Right ventricle myocardium inferior (tissue), 1 donor: ENCODE measurements around the gene TMEM60. TPM values are rescaled to one million over a fixed set of nuclear protein-coding genes. Genes with fewer than 3 reads are reported as not detected.
"Not testable (repeated sequence)": the region's sequence is repeated elsewhere in the genome, so short reads cannot be mapped to it uniquely, and the experiment has no call there.

Source experiments
- ATAC-seq: fragments of 200-7000 bp; cut with Tn5 transposase; one replicate; pipeline ENCODE4 v1.9.1; 2020; ENCODE audit warnings: mild to moderate bottlenecking, moderate library complexity
- DNase-seq: peaks from one replicate; pipeline ENCODE4 v3.0.0; 2021; ENCODE audit errors: missing footprints
- intact Hi-C: fragments of 100-400 bp; cut with DNase I; formaldehyde crosslinking; loops from one replicate; pipeline ENCODE4 v1.11.0; 2022
- total RNA-seq: library from RNA; stranded (reverse); fragmentation: NEBNext Ultra II Directional; extraction: Animal tissue kit (Norgen Biotek cat#: 25700); gene quantifications from one replicate; pipeline ENCODE4 v1.2.1, GENCODE V29; 2021
- donor health status: DM: no; HTN: yes; CAD: no; lungs with severe emphysema.

The TMEM60 gene
- total RNA-seq, 1 donor from 2014 or later = 8.0 TPM

DNA sequence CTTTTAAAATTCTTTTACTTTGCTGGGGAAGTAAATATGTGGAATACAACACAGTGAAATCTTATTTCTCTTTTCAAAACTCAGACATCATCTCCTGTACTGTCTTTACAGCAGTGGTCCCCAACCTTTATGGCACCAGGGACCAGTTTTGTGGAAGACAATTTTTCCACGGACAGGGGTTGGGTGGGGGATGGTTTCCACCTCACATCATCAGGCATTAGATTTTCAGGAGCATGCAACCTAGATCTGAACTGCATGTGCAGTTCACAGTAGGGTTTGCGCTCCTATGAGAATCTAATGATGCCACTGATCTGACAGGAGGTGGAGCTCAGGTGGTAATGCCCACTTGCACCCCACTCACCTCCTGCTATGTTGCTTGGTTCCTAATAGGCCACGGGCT, 12.2 kb downstream of the TMEM60 start:
- intact Hi-C loops = no loop called here
- ATAC-seq = no peak
- no peak for DNase-seq

DNA sequence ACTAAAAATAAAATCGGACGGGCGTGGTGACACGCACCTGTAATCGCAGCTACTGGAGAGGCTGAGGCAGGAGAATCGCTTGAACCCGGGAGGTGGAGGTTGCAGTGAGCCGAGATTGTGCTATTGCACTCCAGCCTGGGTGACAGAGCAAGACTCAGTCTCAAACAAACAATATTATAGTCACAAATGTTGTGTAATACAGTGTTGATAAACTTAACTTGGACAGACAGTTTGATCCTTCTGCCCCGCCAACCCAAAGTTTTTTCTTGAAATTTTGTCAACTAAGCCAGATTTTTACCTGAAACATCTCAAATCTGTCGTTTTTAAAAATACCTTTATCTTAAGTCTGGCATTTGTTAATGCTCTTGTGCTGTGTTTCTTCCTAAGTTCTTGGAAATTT, 13.8 kb downstream of the TMEM60 start:
- ATAC-seq, intact Hi-C loops, DNase-seq: not testable (repeated sequence)

DNA sequence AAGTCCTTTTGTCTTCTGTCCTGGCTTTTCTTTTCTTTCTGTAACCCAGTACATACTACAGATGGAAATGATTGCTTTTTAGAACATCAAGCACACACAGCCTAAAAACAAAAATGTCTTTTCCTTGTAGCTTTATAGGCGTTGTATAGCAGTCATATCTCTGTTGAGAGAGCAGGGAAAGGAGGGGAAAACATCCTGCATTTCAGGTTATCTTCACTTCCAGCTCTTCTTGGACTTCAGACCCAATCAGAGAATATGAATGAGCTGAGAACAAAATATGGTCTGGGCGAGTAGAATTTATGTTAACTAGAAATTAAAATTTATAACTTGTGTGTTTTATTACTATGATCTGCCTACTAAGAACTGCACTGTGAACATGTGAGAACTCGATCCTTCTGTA, 14.7 kb downstream of the TMEM60 start:
- DNase-seq (no peak), ATAC-seq (no peak)
- intact Hi-C loops = no loop called here

DNA sequence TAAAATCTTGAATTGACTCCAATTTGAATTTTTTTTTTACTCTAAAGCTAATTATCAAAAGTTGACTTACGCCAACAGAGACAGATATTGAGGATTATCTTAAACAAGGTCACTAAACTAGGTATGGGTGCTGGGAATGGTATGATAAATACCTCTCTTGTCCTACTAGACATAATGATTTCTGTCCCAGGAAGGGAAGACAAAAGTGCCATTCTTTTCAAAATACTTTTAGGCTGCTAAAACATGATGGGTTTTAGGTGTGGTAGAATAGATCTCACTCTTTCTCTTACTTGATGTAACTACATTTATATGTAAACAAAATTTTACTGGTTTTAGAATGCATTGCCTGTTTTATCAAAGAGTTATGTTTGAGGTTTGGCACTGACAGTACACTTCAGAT, 15.1 kb downstream of the TMEM60 start:
- intact Hi-C loops = no loop called here
- no peak for ATAC-seq
- DNase-seq = no peak

DNA sequence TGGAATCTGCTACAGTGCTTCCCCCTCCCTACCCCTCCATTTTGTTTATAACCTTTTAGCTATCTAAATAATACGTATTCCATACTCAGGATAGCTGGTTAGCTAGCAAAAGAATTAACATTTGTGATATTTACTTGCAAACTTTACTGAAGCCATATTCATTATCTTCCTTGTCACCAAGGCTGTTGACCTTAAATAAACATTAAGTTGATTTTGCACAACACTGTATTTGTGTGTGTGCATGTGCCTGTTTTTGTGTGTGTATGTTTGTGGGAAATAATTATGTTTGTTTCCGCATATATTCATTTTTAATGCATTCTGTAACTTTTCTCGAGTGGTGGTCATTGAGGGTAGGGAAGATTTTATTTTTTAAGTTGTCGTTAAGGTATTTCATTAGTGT, 15.9 kb downstream of the TMEM60 start:
- ATAC-seq = no peak
- intact Hi-C loops = no loop called here

DNA sequence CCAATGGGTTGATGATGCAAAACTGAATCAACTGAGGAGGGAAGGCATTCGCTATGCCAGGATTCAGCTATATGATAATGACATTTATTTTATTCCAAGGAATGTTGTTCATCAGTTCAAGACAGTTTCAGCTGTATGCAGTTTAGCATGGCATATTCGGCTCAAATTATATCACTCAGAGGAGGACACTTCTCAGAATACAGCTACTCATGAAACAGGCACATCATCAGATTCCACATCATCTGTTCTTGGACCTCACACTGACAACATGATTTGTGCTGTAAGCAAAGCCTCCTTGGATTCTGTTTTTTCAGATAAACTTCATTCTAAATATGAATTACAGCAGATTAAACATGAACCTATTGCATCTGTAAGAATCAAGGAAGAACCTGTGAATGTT, 19.7 kb downstream of the TMEM60 start:
- intact Hi-C loops = no loop called here
- no peak for ATAC-seq
- DNase-seq = no peak

More for the DNA sequence above, 15.9 kb downstream of the TMEM60 start:
- no peak for DNase-seq

DNA sequence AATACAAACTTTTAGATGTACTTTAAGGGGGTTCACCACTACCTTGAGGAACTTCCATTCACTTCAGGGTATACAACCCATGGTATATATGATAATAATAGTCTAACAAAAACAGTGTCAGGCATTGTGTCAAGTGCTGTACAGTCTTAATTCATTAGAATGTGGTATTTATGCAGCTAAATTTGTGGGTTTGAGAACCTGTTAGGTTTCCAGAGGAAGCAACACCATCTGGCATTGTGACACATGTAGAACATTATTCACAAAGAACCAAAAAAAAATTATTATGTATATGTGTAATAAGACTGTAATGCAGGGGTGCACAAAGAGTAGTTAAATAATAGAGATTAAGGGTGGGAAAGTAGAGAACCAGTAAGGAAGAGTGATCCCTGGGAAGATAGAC, 26.3 kb downstream of the TMEM60 start:
- ATAC-seq = no peak
- no peak for DNase-seq
- intact Hi-C loops = no loop called here

DNA sequence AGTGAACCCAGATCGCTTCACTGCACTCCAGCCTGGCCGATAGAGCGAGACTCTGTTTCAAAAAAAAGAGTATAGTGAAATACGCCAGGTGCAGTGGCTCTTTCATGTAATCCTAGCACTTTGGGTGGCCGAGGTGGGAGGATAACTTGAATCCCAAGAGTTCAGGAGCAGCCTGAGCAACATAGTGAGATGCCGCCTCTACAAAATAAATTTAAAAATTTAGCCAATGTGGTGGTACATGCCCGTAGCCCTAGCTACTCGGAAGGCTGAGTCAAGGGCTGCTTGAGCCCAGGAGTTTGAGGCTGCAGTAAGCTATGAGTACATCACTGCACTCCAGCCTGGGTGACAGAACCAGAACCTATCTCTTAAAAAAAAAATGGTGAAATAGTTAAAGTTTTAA, 27.9 kb downstream of the TMEM60 start:
- intact Hi-C loops = no loop called here
- ATAC-seq (no peak), DNase-seq (no peak)

DNA sequence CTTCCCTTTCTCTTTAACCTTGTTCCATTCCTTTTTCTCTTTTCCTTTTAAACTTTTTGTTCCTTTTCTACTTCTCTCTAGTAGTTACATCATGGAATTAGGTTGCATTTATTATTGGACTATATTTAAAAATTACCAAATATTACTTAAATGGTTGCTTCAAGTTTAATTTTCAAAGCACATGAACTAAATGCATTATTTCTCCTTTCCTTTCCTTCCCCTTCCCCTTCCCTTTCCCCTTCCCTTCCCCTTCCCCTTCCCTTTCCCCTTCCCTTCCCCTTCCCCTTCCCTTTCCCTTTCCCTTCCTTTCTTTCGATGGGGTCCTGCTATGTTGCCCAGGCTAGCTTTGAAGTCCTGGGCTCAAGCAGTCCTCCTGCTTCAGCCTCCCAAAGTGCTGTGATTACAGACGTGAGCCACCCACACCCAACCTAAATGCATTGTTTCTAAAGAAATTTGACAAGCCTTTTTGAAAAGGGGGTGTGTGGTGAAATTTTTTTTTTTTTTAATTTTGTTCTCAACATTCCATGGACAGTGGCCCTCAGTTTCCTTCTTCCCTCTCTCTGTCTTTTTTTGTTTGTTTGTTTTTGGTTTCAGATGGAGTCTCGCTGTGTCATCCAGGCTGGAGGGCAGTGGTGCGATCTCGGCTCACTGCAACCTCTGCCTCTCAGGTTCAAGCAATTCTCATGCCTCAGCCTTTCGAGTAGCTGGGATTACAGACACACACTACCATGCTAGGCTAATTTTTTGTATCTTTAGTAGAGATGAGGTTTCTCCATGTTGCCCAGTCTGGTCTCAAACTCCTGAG, 31.2 kb downstream of the TMEM60 start:
- intact Hi-C loops = no loop called here
- DNase-seq = no peak
- ATAC-seq = no peak

DNA sequence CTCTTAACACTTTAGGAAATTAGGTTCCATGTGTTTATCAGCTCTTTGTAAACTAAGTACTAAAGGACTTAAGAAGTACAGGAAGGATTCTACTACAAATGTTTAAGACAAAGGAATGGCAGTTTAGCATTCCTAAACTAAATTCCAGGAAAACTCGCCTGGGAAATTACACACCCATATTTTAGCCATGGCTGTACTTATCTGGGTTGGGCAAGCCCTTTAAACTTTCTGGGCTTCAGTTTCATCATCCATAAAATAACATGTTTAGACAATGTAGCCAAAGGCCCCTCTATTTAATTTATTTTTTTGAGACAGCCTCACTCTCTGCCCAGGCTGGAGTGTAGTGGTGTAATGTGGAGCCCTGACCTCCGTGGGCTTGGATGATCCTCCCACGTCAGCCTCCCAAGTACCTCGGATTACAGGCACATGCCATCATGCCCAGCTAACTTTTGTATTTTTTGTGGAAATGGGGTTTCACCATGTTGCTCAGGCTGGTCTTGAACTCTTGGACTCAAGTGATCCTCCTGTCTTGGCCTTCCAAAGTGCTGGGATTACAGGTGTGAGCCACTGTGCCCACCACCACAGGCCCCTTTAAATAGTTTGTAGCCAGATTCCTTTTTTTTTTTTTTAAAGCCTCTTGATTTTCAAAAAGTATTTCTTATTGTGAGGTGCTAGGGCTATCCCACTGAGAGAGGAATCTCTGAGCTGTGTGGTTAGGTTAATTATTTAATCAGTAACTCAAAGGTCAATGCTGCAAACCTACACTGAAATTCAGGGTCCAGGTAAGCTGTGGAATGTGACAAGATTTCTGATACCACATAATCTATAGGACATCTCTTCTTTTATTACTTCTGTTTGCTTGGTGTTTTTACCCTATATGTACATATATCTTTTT, 32.1 kb downstream of the TMEM60 start:
- DNase-seq (no peak), ATAC-seq (no peak)
- intact Hi-C loops = no loop called here

DNA sequence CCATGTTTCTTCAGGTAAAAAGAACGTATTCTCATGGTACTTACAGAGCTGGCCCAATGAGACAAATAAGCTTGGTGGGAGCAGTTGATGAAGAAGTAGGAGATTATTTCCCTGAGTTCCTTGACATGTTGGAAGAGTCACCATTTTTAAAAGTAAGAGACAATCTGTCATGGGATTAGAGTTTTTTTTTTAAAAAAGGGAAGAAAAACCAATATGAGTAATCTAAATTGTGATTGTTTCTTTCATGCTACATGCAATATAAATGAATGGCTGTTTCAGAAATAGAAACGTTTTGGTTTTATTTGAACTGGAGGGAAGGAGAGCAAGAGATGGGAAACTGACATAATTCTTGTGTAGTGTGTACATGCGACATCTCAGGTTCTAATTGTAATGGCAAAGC, 32.8 kb downstream of the TMEM60 start:
- intact Hi-C loops = no loop called here
- DNase-seq (no peak), ATAC-seq (no peak)

DNA sequence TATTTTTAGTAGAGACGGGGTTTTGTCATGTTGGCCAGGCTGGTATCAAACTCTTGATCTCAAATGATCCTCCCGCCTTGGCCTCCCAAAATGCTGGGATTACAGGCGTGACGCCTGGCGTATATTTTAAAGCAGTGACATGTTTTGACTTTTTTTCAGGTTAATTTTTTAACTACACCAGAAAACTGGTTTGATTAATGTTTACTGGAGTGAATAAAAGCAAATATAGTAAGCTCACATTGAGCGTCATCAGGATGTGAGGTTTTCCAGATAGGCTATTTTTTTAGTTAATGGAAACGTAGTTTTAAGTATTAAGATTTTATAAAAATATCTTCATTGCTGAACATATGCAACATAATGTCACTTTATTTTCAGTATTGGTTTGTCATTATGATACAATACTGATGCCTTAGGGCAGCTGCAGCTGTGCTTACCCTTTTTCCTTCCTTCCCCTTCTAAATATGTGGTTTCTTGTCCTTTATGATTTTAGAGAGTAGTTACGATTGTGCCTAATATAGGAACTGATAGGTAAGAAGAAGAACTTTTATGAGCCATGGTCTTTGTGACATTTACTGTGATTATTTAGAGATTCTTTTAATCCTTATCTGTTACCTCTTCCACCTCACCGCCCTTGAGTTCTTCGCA, 37.3 kb downstream of the TMEM60 start:
- DNase-seq (no peak), ATAC-seq (no peak)
- intact Hi-C loops = no loop called here

DNA sequence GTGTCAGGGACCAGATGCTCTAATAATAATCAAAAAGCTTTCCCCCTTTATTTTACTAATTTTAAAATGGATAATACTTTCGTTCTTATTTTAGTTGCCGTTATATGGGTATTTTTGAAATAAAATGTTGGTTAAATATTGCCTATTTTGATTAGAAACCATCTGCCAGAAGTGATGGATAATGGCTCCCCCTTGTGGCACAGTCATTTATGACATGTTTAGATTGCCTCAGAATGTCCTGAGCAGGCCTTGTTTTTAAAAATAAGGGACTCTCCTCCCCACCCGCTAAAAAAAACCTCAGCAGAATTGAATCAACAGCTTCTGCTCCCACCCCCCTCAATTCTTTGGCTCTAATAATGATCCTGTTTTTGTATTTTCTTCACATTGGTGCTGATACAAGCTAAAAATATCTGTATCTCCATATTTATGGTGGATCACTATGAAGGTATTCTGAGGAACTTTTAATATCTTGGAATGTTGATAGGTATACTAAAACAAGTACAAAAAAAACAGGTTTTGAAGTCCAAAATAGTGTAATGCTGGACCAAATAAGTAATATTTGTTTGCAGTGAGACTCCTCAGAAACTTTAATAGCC, 38.8 kb downstream of the TMEM60 start:
- intact Hi-C loops = loop anchor here (2.0 to 10.0 kb wide), 2 partner anchors 65 to 105 kb away; partner anchors contain the start of gene RSBN1L
- DNase-seq = no peak
- peak; percentile 67 for ATAC-seq

DNA sequence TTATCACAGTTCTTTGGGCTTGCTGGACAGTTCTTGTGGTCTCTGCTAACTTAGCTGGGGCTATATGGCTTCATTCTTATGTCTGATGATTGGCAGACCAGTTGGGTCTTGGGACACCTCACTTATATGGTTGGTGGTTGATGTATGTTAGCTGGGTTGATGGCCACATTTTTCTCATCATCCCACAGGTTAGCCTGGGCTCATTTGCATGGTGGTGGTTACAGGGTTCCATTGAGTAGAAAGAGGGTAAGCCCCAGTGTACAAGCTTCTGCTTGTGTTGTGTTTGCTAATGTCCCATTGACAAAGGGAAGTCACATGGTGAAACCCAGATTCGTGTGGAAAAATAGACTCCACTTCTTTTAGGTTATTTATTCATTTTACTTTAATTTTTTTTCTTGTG, 40.6 kb downstream of the TMEM60 start:
- intact Hi-C loops = loop anchor here (10.0 kb wide), 1 partner anchor 63 kb away; the partner anchor contains the start of gene RSBN1L
- no peak for ATAC-seq
- no peak for DNase-seq

DNA sequence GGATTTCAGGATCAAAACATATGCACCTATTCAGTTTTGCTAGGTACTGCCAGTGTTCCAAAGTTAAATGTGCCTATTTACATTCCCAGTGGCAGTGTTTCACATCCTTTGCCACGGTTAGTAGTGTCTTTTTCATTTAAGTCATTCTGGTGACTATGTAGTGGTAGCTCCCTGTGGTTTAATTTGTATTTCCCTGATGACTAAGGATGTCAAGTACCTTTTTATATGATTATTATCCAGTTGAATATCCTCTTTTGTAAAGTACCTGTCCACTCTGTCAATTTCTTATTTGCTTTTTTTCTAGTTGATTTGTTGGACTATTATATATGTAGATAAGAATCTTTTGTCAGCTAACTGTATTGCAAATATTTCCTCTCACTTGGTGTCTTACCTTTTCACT, 45.1 kb downstream of the TMEM60 start:
- intact Hi-C loops = loop anchor here (10.0 kb wide), 1 partner anchor 58 kb away; the partner anchor contains the start of gene RSBN1L
- ATAC-seq (no peak), DNase-seq (no peak)

DNA sequence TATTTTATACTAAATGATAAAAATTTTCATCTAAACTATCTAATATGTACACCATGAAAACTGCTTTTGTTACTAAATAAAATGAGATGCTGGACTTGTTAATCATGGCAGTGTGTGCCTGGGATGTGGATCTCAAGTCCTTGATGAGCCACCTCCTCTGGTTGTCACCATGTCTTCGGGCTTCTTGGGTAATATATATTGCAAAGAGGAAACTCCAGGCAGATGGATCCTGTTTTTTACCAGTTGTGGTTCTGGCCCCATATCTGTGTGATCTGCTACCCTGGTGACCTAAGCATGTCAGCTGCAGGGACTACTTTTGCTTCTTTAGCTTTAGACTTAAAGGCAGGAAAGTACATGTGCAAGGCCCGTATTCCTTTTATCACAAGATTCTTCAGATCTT, 46.2 kb downstream of the TMEM60 start:
- no peak for ATAC-seq
- intact Hi-C loops = loop anchor here (10.0 kb wide), 1 partner anchor 57 kb away; the partner anchor contains the start of gene RSBN1L
- DNase-seq = no peak

DNA sequence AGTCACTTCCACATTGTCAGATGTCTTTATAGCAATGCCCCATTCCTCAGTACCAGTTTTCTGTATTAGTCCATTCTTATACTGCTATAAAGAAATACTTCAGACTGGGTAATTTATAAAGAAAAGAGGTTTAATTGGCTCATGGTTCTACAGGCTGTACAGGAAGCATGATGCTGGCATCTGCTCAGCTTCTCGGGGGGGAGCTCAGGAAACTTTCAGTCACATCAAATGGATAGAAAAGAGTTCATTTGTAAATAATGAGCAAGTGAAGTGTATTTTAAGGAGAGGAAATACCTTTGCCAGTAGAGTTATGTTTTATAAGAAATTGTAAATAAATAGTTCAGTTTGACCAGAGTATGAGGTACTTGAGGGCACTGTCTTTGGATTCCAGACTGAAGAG, 50.5 kb downstream of the TMEM60 start:
- intact Hi-C loops = no loop called here
- ATAC-seq (no peak), DNase-seq (no peak)

DNA sequence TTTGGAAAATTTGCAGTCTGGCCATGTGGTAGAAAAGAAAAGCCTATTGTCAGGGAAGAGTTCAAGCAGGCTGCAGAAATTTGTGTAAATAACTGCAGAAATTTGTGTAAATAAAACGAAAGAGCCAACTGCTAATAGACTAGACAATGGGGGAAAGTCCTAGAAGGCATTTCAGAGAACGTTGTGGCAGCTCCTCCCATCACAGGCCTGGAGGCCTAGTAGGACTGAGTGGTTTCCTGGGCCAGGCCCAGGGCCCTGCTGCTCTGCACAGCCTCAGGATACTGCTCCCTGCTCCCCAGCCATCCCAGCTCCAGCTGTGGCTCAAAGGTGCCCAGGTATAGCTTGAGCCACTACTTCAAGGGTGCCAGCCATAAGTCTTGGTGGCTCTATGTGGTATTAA, 51.1 kb downstream of the TMEM60 start:
- no peak for DNase-seq
- ATAC-seq = no peak
- intact Hi-C loops = no loop called here

DNA sequence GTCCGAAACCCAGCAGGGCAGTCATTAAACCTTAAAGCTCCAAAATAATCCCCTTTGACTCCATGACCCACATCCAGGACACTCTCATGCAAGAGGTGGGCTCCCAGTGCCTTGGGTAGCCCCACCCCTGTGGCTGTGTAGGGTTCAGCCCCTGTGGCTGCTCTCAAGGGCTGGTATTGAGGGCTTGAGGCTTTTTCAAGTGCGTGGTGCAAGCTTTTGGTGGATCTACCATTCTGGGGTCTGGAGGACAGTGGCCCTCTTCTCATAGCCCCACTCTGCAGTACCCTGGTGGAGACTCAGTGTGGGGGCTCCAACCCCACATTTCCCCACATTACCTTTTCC, 51.4 kb downstream of the TMEM60 start:
- ATAC-seq (no peak), DNase-seq (no peak)
- intact Hi-C loops = no loop called here
